Right lobe of liver (tissue), 4 donors: Measurements from ENCODE around the gene NT5DC1.

Source experiments
- POLR2A ChIP-seq: fragments of 450-650 bp; IDR thresholded peaks from one replicate; pipeline ENCODE4 v1.6.1; 2017; ENCODE audit warnings: antibody characterized with exemption, mild to moderate bottlenecking
- TF ChIP-seq, protein P1 (sequence below), 4 donors: fragments of 200-600 bp in 3 of 4; fragments of 450-650 bp in 1 of 4; IDR thresholded peaks; one replicate each; pipeline versions ENCODE4 v1.5.1 to v1.8.0; 2016 to 2022; ENCODE audit warnings: antibody characterized with exemption in 4 of 4, mild to moderate bottlenecking in 2 of 4
- donor health status: DM: no; HTN: no; CAD: no.
- donor health status: DM: no; HTN: no; CAD: no.
- donor health status: DM: no; HTN: yes; CAD: no.

GRCh38 chr6:116073765-116074440 is 26.8 kb upstream of the NT5DC1 start:
- TF ChIP-seq, protein P1, sequence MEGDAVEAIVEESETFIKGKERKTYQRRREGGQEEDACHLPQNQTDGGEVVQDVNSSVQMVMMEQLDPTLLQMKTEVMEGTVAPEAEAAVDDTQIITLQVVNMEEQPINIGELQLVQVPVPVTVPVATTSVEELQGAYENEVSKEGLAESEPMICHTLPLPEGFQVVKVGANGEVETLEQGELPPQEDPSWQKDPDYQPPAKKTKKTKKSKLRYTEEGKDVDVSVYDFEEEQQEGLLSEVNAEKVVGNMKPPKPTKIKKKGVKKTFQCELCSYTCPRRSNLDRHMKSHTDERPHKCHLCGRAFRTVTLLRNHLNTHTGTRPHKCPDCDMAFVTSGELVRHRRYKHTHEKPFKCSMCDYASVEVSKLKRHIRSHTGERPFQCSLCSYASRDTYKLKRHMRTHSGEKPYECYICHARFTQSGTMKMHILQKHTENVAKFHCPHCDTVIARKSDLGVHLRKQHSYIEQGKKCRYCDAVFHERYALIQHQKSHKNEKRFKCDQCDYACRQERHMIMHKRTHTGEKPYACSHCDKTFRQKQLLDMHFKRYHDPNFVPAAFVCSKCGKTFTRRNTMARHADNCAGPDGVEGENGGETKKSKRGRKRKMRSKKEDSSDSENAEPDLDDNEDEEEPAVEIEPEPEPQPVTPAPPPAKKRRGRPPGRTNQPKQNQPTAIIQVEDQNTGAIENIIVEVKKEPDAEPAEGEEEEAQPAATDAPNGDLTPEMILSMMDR (IDR thresholded peaks at IDR 0.05), result no peak
- no peak for TF ChIP-seq POLR2A
